ENCODE data around the gene RGS14.

The RGS14 gene

DNA sequence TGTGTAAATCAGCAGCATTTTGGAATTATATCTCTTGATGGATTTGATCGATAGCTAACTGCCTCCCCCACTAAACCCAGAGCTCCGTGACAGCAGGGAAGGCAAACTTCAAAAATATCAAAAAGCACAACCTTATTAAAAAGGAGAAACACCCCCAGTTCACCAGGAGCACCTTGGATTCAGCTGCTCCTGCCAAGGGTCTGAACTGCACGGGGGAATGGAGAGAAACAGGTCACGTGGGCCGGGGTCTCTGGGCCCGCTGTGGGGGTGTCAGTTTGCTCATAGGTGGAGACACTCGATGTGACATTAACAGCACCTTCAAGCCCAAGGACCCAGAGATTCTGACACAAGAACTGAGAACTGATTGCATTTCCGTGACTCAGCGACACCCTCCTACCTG lies 25.5 kb downstream of the RGS14 start:
- Histone ChIP-seq H3K27ac (no peak overlapping the region), H3K36me3 (replicated peaks) (no peaks in the 10 kb centered on the region), H3K4me3 (ENCODE audit: low read depth, low read length) (no peak overlapping the region), H3K27me3 (replicated peaks) (no peaks in the 10 kb centered on the region)
- no peak for DNase-seq
- in situ Hi-C loops (cut with HindIII; ENCODE audit: low pct_ligation_motif_present, low sequenced_read_pairs) = no loop called here
- TF ChIP-seq, protein P1, sequence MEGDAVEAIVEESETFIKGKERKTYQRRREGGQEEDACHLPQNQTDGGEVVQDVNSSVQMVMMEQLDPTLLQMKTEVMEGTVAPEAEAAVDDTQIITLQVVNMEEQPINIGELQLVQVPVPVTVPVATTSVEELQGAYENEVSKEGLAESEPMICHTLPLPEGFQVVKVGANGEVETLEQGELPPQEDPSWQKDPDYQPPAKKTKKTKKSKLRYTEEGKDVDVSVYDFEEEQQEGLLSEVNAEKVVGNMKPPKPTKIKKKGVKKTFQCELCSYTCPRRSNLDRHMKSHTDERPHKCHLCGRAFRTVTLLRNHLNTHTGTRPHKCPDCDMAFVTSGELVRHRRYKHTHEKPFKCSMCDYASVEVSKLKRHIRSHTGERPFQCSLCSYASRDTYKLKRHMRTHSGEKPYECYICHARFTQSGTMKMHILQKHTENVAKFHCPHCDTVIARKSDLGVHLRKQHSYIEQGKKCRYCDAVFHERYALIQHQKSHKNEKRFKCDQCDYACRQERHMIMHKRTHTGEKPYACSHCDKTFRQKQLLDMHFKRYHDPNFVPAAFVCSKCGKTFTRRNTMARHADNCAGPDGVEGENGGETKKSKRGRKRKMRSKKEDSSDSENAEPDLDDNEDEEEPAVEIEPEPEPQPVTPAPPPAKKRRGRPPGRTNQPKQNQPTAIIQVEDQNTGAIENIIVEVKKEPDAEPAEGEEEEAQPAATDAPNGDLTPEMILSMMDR (IDR thresholded peaks at IDR 0.05; ENCODE audit: low read depth, low read length, missing control alignments) = no peak

DNA sequence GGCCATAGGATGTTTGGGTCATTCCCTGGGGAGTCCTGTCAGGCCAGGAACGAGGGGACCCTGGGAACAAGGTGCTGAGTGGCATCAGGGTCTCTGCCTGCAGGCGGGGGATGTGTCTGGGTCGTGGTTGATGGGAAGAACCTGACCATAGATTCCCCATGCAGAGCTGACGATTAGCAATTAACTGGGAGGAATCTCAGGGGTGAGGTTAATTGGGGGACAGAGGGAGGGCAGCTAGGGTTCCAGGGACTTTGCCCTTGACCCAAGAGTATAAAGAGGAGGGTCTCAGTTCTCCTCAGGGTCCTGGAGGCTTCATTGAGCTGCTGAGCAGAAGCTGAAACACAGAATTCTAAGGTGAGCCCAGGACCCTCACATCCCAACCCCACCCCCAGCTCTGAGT lies 26.4 kb downstream of the RGS14 start, which contains the start of gene SLC34A1:
SLC34A1 (plus strand) TSS at position 301 of the 400 bp plus-strand sequence. CDS start 1,308 bp downstream, outside the sequence.
- DNase-seq = no peak
- in situ Hi-C loops (cut with HindIII; ENCODE audit: low pct_ligation_motif_present, low sequenced_read_pairs) = no loop called here
- H3K36me3 ChIP-seq (replicated peaks) = no peaks in the 10 kb centered on the region
- H3K27me3 ChIP-seq (replicated peaks) = no peaks in the 10 kb centered on the region
- no peak within 1 kb of the TSS for H3K4me3 ChIP-seq (ENCODE audit: low read depth, low read length)
- TF ChIP-seq, protein P1 (IDR thresholded peaks at IDR 0.05; ENCODE audit: low read depth, low read length, missing control alignments) = no peak
- H3K27ac ChIP-seq = no peak within 1 kb of the TSS

DNA sequence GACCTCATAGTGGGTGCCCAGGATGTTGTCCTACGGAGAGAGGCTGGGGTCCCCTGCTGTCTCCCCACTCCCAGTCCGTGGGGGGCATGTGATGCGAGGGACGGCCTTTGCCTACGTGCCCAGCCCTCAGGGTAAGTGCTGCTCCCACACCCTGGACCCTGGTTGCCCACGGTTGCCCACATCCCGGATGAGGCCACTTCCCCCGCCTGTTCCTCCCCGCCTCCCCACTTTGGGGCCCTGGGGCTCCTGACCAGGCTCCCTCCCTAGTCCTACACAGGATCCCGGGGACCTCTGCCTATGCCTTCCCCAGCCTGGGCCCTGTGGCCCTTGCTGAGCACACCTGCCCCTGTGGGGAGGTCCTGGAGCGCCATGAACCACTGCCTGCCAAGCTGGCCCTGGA lies 28.0 kb downstream of the RGS14 start:
- no peak for DNase-seq
- Histone ChIP-seq H3K27ac (no peak overlapping the region), H3K36me3 (replicated peaks) (no peaks in the 10 kb centered on the region), H3K27me3 (replicated peaks) (no peaks in the 10 kb centered on the region), H3K4me3 (ENCODE audit: low read depth, low read length) (no peak overlapping the region)
- TF ChIP-seq, protein P1 (IDR thresholded peaks at IDR 0.05; ENCODE audit: low read depth, low read length, missing control alignments) = no peak
- in situ Hi-C loops (cut with HindIII; ENCODE audit: low pct_ligation_motif_present, low sequenced_read_pairs) = no loop called here

DNA sequence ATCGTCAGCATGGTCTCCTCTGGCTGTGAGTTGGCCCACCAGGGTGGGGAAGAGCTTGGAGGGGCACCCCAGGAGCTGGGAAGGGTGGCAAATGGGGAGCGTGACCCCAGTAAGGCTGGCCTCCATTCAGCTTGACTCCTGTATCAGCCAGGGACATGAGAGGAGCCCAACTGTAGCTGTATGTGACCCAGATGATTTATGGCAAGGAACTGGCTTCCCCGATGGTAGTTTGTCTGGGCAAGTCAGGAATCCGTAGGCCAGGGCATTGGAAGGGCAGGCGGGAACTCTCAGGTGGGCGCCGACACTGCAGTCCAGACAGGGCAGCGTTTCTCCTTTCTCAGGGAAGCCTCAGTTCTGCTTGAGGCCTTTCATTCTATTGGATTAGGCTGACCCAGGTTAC lies 28.8 kb downstream of the RGS14 start:
- H3K36me3 ChIP-seq (replicated peaks) = no peaks in the 10 kb centered on the region
- H3K4me3 ChIP-seq (ENCODE audit: low read depth, low read length) = no peak overlapping the region
- no peak for DNase-seq
- H3K27ac ChIP-seq = no peak overlapping the region
- in situ Hi-C loops (cut with HindIII; ENCODE audit: low pct_ligation_motif_present, low sequenced_read_pairs) = no loop called here
- TF ChIP-seq, protein P1 (IDR thresholded peaks at IDR 0.05; ENCODE audit: low read depth, low read length, missing control alignments) = no peak
- H3K27me3 ChIP-seq (replicated peaks) = no peaks in the 10 kb centered on the region

DNA sequence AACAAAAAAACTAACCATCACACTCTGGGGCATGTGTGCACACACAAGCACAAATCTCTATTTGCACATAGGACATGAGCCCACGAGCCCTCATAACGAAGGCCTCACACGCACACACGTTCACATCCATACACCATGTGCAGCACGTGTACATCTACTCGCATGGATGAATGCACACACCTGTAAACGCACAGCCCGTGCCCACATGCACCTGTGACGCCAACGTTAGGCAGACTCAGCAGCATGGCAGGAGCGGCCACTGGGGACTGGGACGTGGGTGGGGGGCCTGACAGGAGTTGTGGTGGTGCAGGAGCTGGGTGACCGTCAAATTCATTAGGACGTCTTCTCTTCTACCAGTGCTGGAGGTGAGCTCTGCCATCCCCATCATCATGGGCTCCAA lies 29.7 kb downstream of the RGS14 start:
- in situ Hi-C loops (cut with HindIII; ENCODE audit: low pct_ligation_motif_present, low sequenced_read_pairs) = no loop called here
- TF ChIP-seq, protein P1 (IDR thresholded peaks at IDR 0.05; ENCODE audit: low read depth, low read length, missing control alignments) = no peak
- Histone ChIP-seq H3K27me3 (replicated peaks) (no peaks in the 10 kb centered on the region), H3K4me3 (ENCODE audit: low read depth, low read length) (no peak overlapping the region), H3K36me3 (replicated peaks) (no peaks in the 10 kb centered on the region), H3K27ac (no peak overlapping the region)
- DNase-seq = no peak

DNA sequence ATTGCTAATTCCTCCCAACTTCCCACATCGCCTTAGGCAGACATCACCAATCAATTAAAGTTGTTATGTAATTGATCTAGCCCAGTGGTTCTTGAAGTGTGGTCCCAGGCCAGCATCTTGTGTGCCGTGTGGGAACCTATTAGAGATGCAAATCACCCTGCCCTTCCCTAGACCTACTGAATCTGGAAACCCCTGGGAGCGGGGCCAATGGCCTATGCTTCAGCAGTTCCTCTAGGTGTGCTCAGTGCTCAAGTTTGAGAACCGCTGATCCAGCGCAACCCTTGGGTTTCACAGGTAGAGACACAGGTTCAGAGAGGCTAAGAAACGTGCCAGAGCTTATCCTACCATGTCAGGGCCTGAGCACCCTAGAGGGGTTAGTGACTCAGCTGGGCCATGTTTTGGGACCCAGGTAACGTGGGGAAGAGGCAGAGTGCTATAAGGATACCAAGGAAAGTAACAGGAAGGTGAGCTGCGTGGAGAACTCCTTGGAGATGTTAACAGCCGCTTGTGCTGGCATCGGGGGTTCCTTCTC lies 30.9 kb downstream of the RGS14 start:
- no peak overlapping the region for H3K4me3 ChIP-seq (ENCODE audit: low read depth, low read length)
- no peaks in the 10 kb centered on the region for H3K36me3 ChIP-seq (replicated peaks)
- in situ Hi-C loops (cut with HindIII; ENCODE audit: low pct_ligation_motif_present, low sequenced_read_pairs) = no loop called here
- H3K27ac ChIP-seq = no peak overlapping the region
- TF ChIP-seq, protein P1 (IDR thresholded peaks at IDR 0.05; ENCODE audit: low read depth, low read length, missing control alignments) = no peak
- no peak for DNase-seq
- H3K27me3 ChIP-seq (replicated peaks) = no peaks in the 10 kb centered on the region

Measured in brain microvascular endothelial cell (primary cell).